Osteocyte (in vitro differentiated cells): Measurements from ENCODE around the gene CNTNAP2. TPM values are rescaled to one million over a fixed set of nuclear protein-coding genes. Genes with fewer than 3 reads are reported as not detected.

Source experiments
- DNase-seq: peaks from one replicate; pipeline ENCODE4 v3.0.0; 2021; ENCODE audit warnings: mixed read lengths; ENCODE audit not compliant: unreplicated experiment; ENCODE audit errors: extremely low spot score
- H3K27ac Mint-ChIP-seq: one replicate; pipeline ENCODE4 v1.8.0; 2021; ENCODE audit warnings: mild to moderate bottlenecking, mixed read lengths; ENCODE audit not compliant: unreplicated experiment
- H3K27me3 Mint-ChIP-seq: one replicate; pipeline ENCODE4 v1.8.0; 2021; ENCODE audit warnings: mixed read lengths; ENCODE audit not compliant: unreplicated experiment
- H3K36me3 Mint-ChIP-seq: one replicate; pipeline ENCODE4 v1.8.0; 2021; ENCODE audit warnings: mixed read lengths; ENCODE audit not compliant: unreplicated experiment
- H3K4me1 Mint-ChIP-seq: one replicate; pipeline ENCODE4 v1.8.0; 2021; ENCODE audit warnings: mixed read lengths; ENCODE audit not compliant: unreplicated experiment
- H3K4me3 Mint-ChIP-seq: one replicate; pipeline ENCODE4 v1.8.0; 2021; ENCODE audit warnings: mild to moderate bottlenecking, moderate library complexity, mixed read lengths; ENCODE audit not compliant: unreplicated experiment
- H3K9me3 Mint-ChIP-seq: one replicate; pipeline ENCODE4 v1.8.0; 2021; ENCODE audit warnings: mixed read lengths; ENCODE audit not compliant: unreplicated experiment
- total RNA-seq: library from RNA; stranded (reverse); gene quantifications from 2 replicates; pipeline ENCODE4 v1.2.1, GENCODE V29; 2021
- TF ChIP-seq, protein P1 (sequence below): fragments of 200-600 bp; sonication (generic); IDR thresholded peaks from 2 replicates; pipeline ENCODE4 v1.5.0; 2021; ENCODE audit warnings: antibody characterized with exemption, mild to moderate bottlenecking, moderate library complexity

The CNTNAP2 gene
- total RNA-seq, 1 donor from 2014 or later: 1.4 TPM

DNA sequence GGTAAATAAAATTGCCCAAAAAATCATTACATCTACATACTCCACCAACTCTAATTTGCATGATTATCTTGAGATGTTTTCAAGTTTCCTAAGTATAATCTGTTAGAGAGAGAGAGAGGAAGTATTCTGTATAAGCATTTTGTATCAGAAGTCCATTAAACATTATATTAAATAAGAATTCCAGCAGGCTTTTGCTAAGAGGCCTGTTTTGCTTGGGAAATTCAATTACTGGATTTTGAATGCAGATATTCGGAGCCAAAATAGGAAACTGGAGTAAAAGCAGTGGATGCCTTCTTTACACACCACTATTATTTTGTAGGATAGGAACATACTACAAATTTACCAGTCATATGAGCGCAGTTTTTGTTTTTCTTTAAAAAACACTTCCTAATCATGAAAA is 727.8 kb downstream of the CNTNAP2 start:
- Mint-ChIP-seq H3K27me3 (no peaks in the 10 kb centered on the region), H3K4me3 (no peak overlapping the region), H3K27ac (no peak overlapping the region), H3K4me1 (no peaks in the 10 kb centered on the region), H3K36me3 (no peaks in the 10 kb centered on the region), H3K9me3 (peaks cover 4% of the 10 kb centered on the region)
- TF ChIP-seq, protein P1, sequence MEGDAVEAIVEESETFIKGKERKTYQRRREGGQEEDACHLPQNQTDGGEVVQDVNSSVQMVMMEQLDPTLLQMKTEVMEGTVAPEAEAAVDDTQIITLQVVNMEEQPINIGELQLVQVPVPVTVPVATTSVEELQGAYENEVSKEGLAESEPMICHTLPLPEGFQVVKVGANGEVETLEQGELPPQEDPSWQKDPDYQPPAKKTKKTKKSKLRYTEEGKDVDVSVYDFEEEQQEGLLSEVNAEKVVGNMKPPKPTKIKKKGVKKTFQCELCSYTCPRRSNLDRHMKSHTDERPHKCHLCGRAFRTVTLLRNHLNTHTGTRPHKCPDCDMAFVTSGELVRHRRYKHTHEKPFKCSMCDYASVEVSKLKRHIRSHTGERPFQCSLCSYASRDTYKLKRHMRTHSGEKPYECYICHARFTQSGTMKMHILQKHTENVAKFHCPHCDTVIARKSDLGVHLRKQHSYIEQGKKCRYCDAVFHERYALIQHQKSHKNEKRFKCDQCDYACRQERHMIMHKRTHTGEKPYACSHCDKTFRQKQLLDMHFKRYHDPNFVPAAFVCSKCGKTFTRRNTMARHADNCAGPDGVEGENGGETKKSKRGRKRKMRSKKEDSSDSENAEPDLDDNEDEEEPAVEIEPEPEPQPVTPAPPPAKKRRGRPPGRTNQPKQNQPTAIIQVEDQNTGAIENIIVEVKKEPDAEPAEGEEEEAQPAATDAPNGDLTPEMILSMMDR: no peak
- DNase-seq: no peak

DNA sequence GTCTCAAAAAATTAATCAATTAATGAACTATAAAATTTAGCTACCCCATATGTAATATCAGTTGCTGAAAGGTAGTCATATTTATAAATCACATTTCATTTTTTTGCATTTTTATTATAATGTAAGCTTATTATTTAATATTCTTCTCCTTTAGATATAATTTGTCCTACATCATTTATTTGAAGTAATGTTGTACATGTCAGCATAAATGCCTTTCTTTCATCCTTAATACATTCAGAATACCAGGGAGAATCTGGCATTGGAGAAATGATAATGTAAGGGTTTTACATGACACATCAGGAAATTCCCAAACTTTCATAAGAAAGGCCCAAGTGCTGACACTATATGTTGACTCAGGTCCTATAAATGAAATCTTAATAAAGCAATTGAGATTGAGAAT is 742.1 kb downstream of the CNTNAP2 start:
- DNase-seq: no peak
- TF ChIP-seq, protein P1: no peak
- H3K27me3 Mint-ChIP-seq: no peaks in the 10 kb centered on the region
- H3K27ac Mint-ChIP-seq: no peak overlapping the region
- no peaks in the 10 kb centered on the region for H3K36me3 Mint-ChIP-seq
- peaks cover 4% of the 10 kb centered on the region for H3K4me1 Mint-ChIP-seq
- H3K9me3 Mint-ChIP-seq: no peaks in the 10 kb centered on the region
- no peak overlapping the region for H3K4me3 Mint-ChIP-seq

- Mint-ChIP-seq H3K27ac (no peak overlapping the region), H3K27me3 (no peaks in the 10 kb centered on the region), H3K36me3 (no peaks in the 10 kb centered on the region), H3K4me1 (peaks cover 4% of the 10 kb centered on the region), H3K9me3 (no peaks in the 10 kb centered on the region), H3K4me3 (no peak overlapping the region)
- TF ChIP-seq, protein P1: no peak
- no peak for DNase-seq
Measured at GRCh38 chr7:146861701-146862100, 745.1 kb downstream of the CNTNAP2 start.

DNA sequence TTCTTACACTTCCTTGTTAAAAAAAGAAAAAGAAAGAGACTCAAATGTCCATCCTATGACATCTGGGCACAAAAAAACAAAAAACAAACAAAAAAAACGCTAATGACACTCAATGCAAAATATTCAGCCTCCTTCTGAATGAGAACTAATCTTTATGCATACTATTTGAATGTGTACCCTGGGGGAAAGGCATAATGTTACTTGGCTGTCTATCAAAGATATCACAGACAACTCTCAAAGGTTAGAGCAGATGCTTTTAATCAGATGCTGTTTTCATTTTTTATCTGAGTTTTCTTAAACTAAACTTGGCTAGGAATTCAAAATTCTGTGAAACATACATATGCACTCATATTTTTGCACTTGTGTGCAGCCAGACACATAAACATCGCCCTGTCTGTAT is 745.8 kb downstream of the CNTNAP2 start:
- TF ChIP-seq, protein P1: no peak
- no peaks in the 10 kb centered on the region for H3K27me3 Mint-ChIP-seq
- H3K4me1 Mint-ChIP-seq: peaks cover 4% of the 10 kb centered on the region
- no peaks in the 10 kb centered on the region for H3K36me3 Mint-ChIP-seq
- H3K9me3 Mint-ChIP-seq: no peaks in the 10 kb centered on the region
- H3K27ac Mint-ChIP-seq: no peak overlapping the region
- DNase-seq: no peak
- no peak overlapping the region for H3K4me3 Mint-ChIP-seq

GRCh38 chr7:146864644-146865043 is 748.0 kb downstream of the CNTNAP2 start:
- Mint-ChIP-seq H3K27me3 (no peaks in the 10 kb centered on the region), H3K27ac (no peak overlapping the region), H3K4me3 (no peak overlapping the region), H3K9me3 (no peaks in the 10 kb centered on the region), H3K4me1 (peaks cover 4% of the 10 kb centered on the region), H3K36me3 (no peaks in the 10 kb centered on the region)
- TF ChIP-seq, protein P1: no peak
- no peak for DNase-seq
